ENCODE measurements around the gene RNF213. TPM values are rescaled to one million over a fixed set of nuclear protein-coding genes. Genes with fewer than 3 reads are reported as not detected.

Gene RNF213
- total and polyA plus RNA-seq, 2 of the 8 experiments (the other 6 are each of a cell fraction or from before 2014, with no cell fraction given): 33.8 to 62.8 TPM

DNA sequence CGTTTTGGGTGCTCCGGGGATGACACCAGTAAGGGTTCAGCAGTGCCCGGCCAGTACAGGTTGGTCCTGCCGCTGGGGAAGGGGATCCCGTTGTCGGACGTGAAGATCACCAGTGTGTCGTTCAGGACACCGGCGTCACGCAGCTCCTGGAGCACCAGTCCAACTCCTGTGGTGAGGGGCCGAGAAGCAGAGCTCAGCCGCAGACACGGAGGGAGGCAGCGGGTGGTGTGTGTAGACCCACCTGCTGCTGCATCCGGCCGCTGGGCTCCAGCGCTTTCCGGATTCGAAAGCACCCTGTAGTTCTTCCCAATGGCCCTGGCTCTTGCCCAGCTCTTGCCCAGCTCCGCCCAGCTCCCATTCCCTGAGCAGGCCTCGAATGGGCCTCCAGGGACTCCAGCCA, 48.5 kb upstream of the RNF213 start:
- peak overlapping the region; percentile 16; the same call in 1 of the 2 replicates for H2BK5ac ChIP-seq (ENCODE audit: low read depth, low read length)
- H3K18ac ChIP-seq (ENCODE audit: extremely low read depth, low read length): no peak overlapping the region
- no peaks in the 10 kb centered on the region for H3K27me3 ChIP-seq (replicated peaks in 1 of 4; ENCODE audit: control insufficient read depth in 3 of 4, extremely low read depth in 1 of 4, insufficient read depth in 3 of 4, low read length in 3 of 4)
- H3K4ac ChIP-seq (replicated peaks; ENCODE audit: insufficient read length, low read depth, low read length): no peak overlapping the region
- no peak overlapping the region for H3K23ac ChIP-seq (ENCODE audit: insufficient read length)
- no peak overlapping the region for H3K14ac ChIP-seq (ENCODE audit: insufficient read length)
- H4K8ac ChIP-seq (ENCODE audit: extremely low read depth, insufficient read depth, low read length): no peak overlapping the region
- no peak overlapping the region for H3K56ac ChIP-seq (replicated peaks; ENCODE audit: insufficient read length, low read depth, low read length)
- WGBS, 2 experiments (ENCODE audit: extremely low coverage in 1 of 2, insufficient coverage in 1 of 2, insufficient read length in 1 of 2, insufficient replicate concordance in 2 of 2, low coverage in 1 of 2, low lambda C conversion rate in 2 of 2, missing lambda C conversion rate in 1 of 2): 92% methylated on average over 22 of the region's 22 CpGs; no CpG with 5 or more reads in 1 of the 2 experiments
- H2AK5ac ChIP-seq (ENCODE audit: low read depth, low read length): no peak overlapping the region
- H2AFZ ChIP-seq (ENCODE audit: low read length): no peak overlapping the region
- FAIRE-seq (no peak), DNase-seq (ENCODE audit: low read depth in 1 of 2, low spot score in 2 of 2) (no peak)
- no peak overlapping the region for H2BK20ac ChIP-seq (ENCODE audit: low read length)
- H3K4me3 ChIP-seq (ENCODE audit: extremely low read depth in 1 of 4, insufficient read depth in 2 of 4, low read depth in 3 of 4, low read length in 4 of 4): no peak overlapping the region
- H3K36me3 ChIP-seq (ENCODE audit: control insufficient read depth in 2 of 4, insufficient read depth in 4 of 4, low read length in 3 of 4): peaks cover 4 to 18% (median 12%) of the 10 kb centered on the region in 4 experiments; a peak in 5 of 8 replicates
- H3K23me2 ChIP-seq (ENCODE audit: low read depth, low read length): no peaks in the 10 kb centered on the region
- no peak overlapping the region for H2BK15ac ChIP-seq (ENCODE audit: low read length)
- POLR2A ChIA-PET (ENCODE audit: partially characterized antibody): interaction anchor here (1.0 to 1.3 kb wide), 4 partner anchors 8 to 72 kb away, joined by 3 to 4 read pairs (median 4); no protein-coding TSS in a partner anchor
- CTCF ChIA-PET (ENCODE audit: partially characterized antibody): interaction anchor here (1.2 to 1.5 kb wide), 2 partner anchors 16 to 52 kb away, joined by 3 to 8 read pairs; no protein-coding TSS in a partner anchor
- H3K9me3 ChIP-seq (ENCODE audit: insufficient read depth in 2 of 2, low read depth in 1 of 2, low read length in 1 of 2): no peaks in the 10 kb centered on the region
- H4K20me1 ChIP-seq (replicated peaks in 1 of 2; ENCODE audit: control insufficient read depth in 1 of 2, insufficient read depth in 2 of 2, low read length in 2 of 2): peaks cover 0 to 3% of the 10 kb centered on the region in 2 experiments
- no peak overlapping the region for H4K91ac ChIP-seq (replicated peaks; ENCODE audit: insufficient read length, low read length)
- H4K5ac ChIP-seq (ENCODE audit: insufficient read length, low read depth, low read length): no peak overlapping the region
- H3K9ac ChIP-seq (replicated peaks in 1 of 4; ENCODE audit: extremely low read depth in 1 of 4, low read depth in 3 of 4, low read length in 3 of 4): no peak overlapping the region
- no peak overlapping the region for H2BK120ac ChIP-seq (replicated peaks; ENCODE audit: low read depth, low read length)
- no peak overlapping the region for H2BK12ac ChIP-seq (ENCODE audit: low read depth, low read length)
- H3K4me1 ChIP-seq (replicated peaks in 1 of 4; ENCODE audit: control insufficient read depth in 3 of 4, insufficient read depth in 4 of 4, low read length in 3 of 4): no peaks in the 10 kb centered on the region
- H3K27ac ChIP-seq (ENCODE audit: low read depth, low read length): no peak overlapping the region
- H3K79me2 ChIP-seq (ENCODE audit: control insufficient read depth in 1 of 2, insufficient read depth in 2 of 2, low read length in 2 of 2): no peaks in the 10 kb centered on the region
- H3K79me1 ChIP-seq (ENCODE audit: low read depth, low read length): peaks cover 2% of the 10 kb centered on the region; the same call in 1 of the 2 replicates
- no peak for TF ChIP-seq YY1 (IDR thresholded peaks at IDR 0.05; ENCODE audit: low read depth, low read length)
- TF ChIP-seq, protein P1, sequence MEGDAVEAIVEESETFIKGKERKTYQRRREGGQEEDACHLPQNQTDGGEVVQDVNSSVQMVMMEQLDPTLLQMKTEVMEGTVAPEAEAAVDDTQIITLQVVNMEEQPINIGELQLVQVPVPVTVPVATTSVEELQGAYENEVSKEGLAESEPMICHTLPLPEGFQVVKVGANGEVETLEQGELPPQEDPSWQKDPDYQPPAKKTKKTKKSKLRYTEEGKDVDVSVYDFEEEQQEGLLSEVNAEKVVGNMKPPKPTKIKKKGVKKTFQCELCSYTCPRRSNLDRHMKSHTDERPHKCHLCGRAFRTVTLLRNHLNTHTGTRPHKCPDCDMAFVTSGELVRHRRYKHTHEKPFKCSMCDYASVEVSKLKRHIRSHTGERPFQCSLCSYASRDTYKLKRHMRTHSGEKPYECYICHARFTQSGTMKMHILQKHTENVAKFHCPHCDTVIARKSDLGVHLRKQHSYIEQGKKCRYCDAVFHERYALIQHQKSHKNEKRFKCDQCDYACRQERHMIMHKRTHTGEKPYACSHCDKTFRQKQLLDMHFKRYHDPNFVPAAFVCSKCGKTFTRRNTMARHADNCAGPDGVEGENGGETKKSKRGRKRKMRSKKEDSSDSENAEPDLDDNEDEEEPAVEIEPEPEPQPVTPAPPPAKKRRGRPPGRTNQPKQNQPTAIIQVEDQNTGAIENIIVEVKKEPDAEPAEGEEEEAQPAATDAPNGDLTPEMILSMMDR (IDR thresholded peaks at IDR 0.05; ENCODE audit: control extremely low read depth in 1 of 3, insufficient read depth in 1 of 3, low read depth in 1 of 3, low read length in 3 of 3): no peak
- H3K4me2 ChIP-seq (ENCODE audit: insufficient read depth in 1 of 2, low read depth in 2 of 2, low read length in 2 of 2): no peak overlapping the region

Data from H1 (cell line).